ENCODE data around the gene GRM8. TPM values are rescaled to one million over a fixed set of nuclear protein-coding genes. Genes with fewer than 3 reads are reported as not detected.

Gene GRM8
- total RNA-seq, 1 experiment from 2014 or later = 0.80 TPM

DNA sequence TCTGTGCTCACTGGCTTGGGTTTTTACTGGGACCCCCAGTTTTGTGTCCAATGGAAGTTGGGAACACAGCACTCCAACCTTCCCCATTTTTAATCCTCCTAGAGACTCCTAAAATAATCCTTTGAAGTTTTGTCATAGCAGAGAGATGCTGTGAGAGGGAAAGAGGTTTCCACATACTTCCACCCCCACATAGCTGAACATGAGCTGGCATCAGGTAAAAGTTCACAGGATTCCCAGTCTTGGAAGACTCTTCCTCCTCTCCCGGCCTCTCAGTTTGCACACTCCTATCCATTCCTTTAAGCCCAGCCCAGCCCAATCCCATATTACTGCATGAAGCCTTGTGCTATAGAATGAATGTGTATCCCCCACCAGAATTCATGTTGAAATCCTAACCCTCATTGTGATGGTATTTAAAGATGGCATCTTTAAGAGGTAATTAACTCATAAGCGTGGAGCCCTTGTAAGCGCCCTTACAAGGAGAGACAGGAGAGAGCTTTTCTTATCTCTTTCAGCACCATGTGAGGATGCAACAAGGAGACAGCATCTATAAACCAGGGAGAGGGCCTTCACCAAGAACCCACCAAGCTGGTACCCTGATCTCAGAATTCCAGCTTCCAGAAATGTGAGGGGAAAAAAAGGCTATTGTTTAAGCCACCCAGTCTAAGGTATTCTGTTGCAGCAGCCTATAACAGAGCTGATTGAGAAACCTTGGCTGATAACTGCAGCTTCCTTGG is 22.4 kb downstream of the GRM8 start:
- Histone ChIP-seq H3K9me3 (ENCODE audit: low read depth, low read length, poor library complexity, severe bottlenecking) (no peaks in the 10 kb centered on the region), H3K27me3 (replicated peaks; ENCODE audit: insufficient read depth, low read depth, low read length, poor library complexity) (peaks cover 16% of the 10 kb centered on the region), H3K4me1 (ENCODE audit: insufficient read depth, low read length, poor library complexity, severe bottlenecking) (no peaks in the 10 kb centered on the region), H3K36me3 (ENCODE audit: insufficient read depth, low read length, poor library complexity, severe bottlenecking) (no peaks in the 10 kb centered on the region), H3K27ac (ENCODE audit: low read depth, low read length, poor library complexity, severe bottlenecking) (no peak overlapping the region), H3K4me3 (ENCODE audit: low read depth, low read length, poor library complexity, severe bottlenecking) (no peak overlapping the region)
- DNase-seq (ENCODE audit: low spot score) = no peak
- CTCF ChIA-PET = no interaction called here
- TF ChIP-seq EZH2 (IDR thresholded peaks at IDR 0.05; ENCODE audit: borderline replicate concordance, low read depth, low read length, poor library complexity, severe bottlenecking) = no peak
- TF ChIP-seq, protein P1, sequence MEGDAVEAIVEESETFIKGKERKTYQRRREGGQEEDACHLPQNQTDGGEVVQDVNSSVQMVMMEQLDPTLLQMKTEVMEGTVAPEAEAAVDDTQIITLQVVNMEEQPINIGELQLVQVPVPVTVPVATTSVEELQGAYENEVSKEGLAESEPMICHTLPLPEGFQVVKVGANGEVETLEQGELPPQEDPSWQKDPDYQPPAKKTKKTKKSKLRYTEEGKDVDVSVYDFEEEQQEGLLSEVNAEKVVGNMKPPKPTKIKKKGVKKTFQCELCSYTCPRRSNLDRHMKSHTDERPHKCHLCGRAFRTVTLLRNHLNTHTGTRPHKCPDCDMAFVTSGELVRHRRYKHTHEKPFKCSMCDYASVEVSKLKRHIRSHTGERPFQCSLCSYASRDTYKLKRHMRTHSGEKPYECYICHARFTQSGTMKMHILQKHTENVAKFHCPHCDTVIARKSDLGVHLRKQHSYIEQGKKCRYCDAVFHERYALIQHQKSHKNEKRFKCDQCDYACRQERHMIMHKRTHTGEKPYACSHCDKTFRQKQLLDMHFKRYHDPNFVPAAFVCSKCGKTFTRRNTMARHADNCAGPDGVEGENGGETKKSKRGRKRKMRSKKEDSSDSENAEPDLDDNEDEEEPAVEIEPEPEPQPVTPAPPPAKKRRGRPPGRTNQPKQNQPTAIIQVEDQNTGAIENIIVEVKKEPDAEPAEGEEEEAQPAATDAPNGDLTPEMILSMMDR (conservative IDR thresholded peaks at IDR 0.05; ENCODE audit: low read depth, low read length) = no peak
- intact Hi-C loops (cut with micrococcal nuclease; ENCODE audit: unreplicated experiment) = no loop called here
- no TSS peak for BruUV-seq (replicated peaks)
- POLR2A ChIA-PET (ENCODE audit: low non-redundant PET) = no interaction called here

DNA sequence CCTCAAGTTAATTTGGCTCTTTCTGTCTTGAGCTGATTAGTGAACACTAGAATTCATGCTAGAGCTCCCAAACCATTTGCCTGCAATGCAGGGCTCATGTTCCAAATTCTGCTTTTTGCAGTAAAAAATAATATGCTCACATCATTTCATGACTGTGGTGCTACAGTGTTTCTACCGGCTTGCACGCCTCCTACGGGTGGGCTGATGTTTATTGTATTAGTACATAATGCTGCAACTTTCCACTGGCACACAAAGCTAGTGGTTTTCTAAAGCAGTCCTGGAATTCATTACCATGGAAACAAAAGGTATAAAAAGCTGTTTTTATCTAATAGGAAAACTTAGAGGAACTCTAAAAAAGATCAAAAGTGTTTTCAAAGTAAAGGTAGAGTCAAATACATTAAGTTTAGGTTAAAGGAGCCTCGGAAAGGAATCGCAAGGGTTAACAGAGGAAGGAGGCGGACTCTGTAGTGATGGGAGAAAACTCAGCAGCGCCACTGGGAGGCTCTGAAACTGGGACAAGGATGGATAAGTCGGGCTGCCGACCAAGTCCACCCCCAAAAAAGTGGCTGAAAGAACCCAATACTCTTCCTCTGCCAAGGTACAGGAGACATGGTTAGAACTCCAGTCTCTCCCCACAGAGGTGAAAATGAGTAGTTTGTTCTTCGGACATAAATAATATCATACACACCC is 25.9 kb downstream of the GRM8 start:
- H3K27me3 ChIP-seq (replicated peaks; ENCODE audit: insufficient read depth, low read depth, low read length, poor library complexity) = peaks cover 16% of the 10 kb centered on the region
- no peaks in the 10 kb centered on the region for H3K36me3 ChIP-seq (ENCODE audit: insufficient read depth, low read length, poor library complexity, severe bottlenecking)
- ChIA-PET CTCF (no interaction called here), POLR2A (ENCODE audit: low non-redundant PET) (no interaction called here)
- no peaks in the 10 kb centered on the region for H3K4me1 ChIP-seq (ENCODE audit: insufficient read depth, low read length, poor library complexity, severe bottlenecking)
- no peak for TF ChIP-seq EZH2 (IDR thresholded peaks at IDR 0.05; ENCODE audit: borderline replicate concordance, low read depth, low read length, poor library complexity, severe bottlenecking)
- TF ChIP-seq, protein P1 (conservative IDR thresholded peaks at IDR 0.05; ENCODE audit: low read depth, low read length) = no peak
- no peak overlapping the region for H3K4me3 ChIP-seq (ENCODE audit: low read depth, low read length, poor library complexity, severe bottlenecking)
- DNase-seq (ENCODE audit: low spot score) = no peak
- H3K27ac ChIP-seq (ENCODE audit: low read depth, low read length, poor library complexity, severe bottlenecking) = no peak overlapping the region
- intact Hi-C loops (cut with micrococcal nuclease; ENCODE audit: unreplicated experiment) = no loop called here
- no TSS peak for BruUV-seq (replicated peaks)
- no peaks in the 10 kb centered on the region for H3K9me3 ChIP-seq (ENCODE audit: low read depth, low read length, poor library complexity, severe bottlenecking)

DNA sequence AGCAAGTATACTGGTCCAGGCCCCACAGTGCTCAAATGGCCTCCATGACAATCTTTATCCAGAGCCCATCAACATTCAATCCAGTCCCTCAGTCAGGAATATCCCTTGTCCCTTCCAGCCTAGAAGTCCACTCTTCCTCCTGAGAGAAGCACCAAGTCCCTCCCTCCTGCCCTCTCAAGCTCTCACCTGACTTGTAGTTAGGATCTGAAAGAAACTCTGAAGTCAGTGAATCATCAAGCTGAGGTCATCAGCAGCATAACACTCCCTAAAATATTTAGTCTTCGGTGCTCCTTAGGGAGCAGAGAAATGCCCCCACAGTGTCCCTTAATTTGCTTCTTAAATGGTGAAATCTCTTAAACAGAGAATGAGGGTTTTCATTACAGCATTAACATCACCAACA is 31.0 kb downstream of the GRM8 start:
- Histone ChIP-seq H3K27ac (ENCODE audit: low read depth, low read length, poor library complexity, severe bottlenecking) (no peak overlapping the region), H3K9me3 (ENCODE audit: low read depth, low read length, poor library complexity, severe bottlenecking) (no peaks in the 10 kb centered on the region), H3K27me3 (replicated peaks; ENCODE audit: insufficient read depth, low read depth, low read length, poor library complexity) (peaks cover 5% of the 10 kb centered on the region), H3K4me3 (ENCODE audit: low read depth, low read length, poor library complexity, severe bottlenecking) (no peak overlapping the region), H3K36me3 (ENCODE audit: insufficient read depth, low read length, poor library complexity, severe bottlenecking) (no peaks in the 10 kb centered on the region), H3K4me1 (ENCODE audit: insufficient read depth, low read length, poor library complexity, severe bottlenecking) (no peaks in the 10 kb centered on the region)
- TF ChIP-seq, protein P1 (conservative IDR thresholded peaks at IDR 0.05; ENCODE audit: low read depth, low read length) = no peak
- TF ChIP-seq EZH2 (IDR thresholded peaks at IDR 0.05; ENCODE audit: borderline replicate concordance, low read depth, low read length, poor library complexity, severe bottlenecking) = no peak
- intact Hi-C loops (cut with micrococcal nuclease; ENCODE audit: unreplicated experiment) = no loop called here
- DNase-seq (ENCODE audit: low spot score) = no peak
- ChIA-PET POLR2A (ENCODE audit: low non-redundant PET) (no interaction called here), CTCF (no interaction called here)
- no TSS peak for BruUV-seq (replicated peaks)
